GM12891 (cell line): Measurements from ENCODE around the gene MEF2D.

Experiments
- DNase-seq: peaks from one replicate; pipeline ENCODE4 v3.0.0; 2011; ENCODE audit warnings: low spot score; ENCODE audit not compliant: insufficient read length
- FAIRE-seq: peaks from 2 replicates; lab custom pipeline; 2011; peaks lifted over from hg19 to GRCh38; lab: Jason Lieb, UNC
- PAX5 ChIP-seq: IDR thresholded peaks from 2 replicates; pipeline ENCODE4 v1.6.1; 2011; ENCODE audit warnings: low read length, moderate library complexity, mild to moderate bottlenecking; ENCODE audit not compliant: insufficient read depth, severe bottlenecking
- POLR2A ChIP-seq: IDR thresholded peaks from 2 replicates; pipeline ENCODE4 v1.6.1; 2011; ENCODE audit warnings: low read depth, low read length, control low read depth
- POLR2AphosphoS5 ChIP-seq: IDR thresholded peaks from 2 replicates; pipeline ENCODE4 v1.6.1; 2011; ENCODE audit warnings: low read depth, low read length, control low read depth
- POU2F2 ChIP-seq: IDR thresholded peaks from 2 replicates; pipeline ENCODE4 v1.6.1; 2011; ENCODE audit warnings: low read depth, mild to moderate bottlenecking, control low read depth, low read length, moderate library complexity
- SPI1 ChIP-seq: IDR thresholded peaks from 2 replicates; pipeline ENCODE4 v1.6.1; 2011; ENCODE audit warnings: low read depth, low read length, control low read depth
- TAF1 ChIP-seq: IDR thresholded peaks from 2 replicates; pipeline ENCODE4 v1.6.1; 2011; ENCODE audit warnings: low read depth, low read length, control low read depth

The MEF2D gene

DNA sequence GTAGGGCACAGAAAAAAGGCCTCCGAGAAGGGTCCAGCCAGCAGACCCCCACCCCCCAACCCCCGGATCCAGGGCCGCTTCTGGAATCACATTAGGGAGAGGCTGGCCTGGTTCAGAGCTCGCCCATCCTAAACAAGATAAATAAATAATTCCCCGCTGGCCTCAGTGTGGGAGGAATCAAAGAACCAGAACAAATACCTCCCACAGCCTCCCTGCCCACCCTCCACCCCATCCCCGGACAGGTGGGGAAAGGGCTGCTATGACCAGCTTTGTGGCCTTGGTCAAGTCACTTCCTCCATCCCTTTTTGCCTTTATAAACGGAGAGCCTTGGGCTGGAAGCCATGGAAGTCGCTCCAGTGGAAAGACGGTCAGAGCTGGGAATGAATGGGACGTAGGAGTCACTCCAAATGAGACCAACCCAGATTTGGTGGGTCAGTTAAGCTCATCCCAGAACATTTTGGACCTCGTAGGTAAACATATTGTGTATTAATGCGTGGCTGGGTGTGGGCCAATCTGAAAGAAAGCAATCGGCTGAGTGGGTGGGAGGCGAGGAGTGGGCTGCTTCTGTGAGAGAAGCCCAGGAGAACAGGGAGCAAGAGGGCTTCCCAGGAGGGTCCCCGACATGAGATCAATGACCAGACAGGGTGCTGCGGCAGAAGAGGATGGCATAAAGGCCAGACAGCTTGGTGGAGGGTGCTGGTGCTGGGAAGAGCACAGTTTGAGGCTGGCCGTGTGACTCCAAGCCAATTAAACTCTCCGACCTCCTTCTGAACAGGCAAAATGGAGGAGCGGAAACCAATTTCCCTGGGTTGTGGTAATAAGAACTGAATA lies 63.3 kb downstream of the MEF2D start:
- no peak for TF ChIP-seq POU2F2
- no peak for TF ChIP-seq PAX5
- TF ChIP-seq TAF1 = no peak
- TF ChIP-seq POLR2AphosphoS5 = no peak
- no peak for TF ChIP-seq SPI1
- no peak for TF ChIP-seq POLR2A
- DNase-seq (no peak), FAIRE-seq (no peak)

GRCh38 chr1:156436141-156437036 lies 64.2 kb downstream of the MEF2D start:
- TF ChIP-seq SPI1 (no peak), POLR2A (no peak), PAX5 (no peak), POU2F2 (no peak), TAF1 (no peak), POLR2AphosphoS5 (no peak)
- no peak for DNase-seq
- no peak for FAIRE-seq

- DNase-seq = peak; percentile 34
- no peak for TF ChIP-seq TAF1
- no peak for TF ChIP-seq POU2F2
- no peak for TF ChIP-seq SPI1
- no peak for TF ChIP-seq POLR2A
- no peak for TF ChIP-seq POLR2AphosphoS5
- no peak for TF ChIP-seq PAX5
Observed at GRCh38 chr1:156435545-156436140, 64.9 kb downstream of the MEF2D start.

DNA sequence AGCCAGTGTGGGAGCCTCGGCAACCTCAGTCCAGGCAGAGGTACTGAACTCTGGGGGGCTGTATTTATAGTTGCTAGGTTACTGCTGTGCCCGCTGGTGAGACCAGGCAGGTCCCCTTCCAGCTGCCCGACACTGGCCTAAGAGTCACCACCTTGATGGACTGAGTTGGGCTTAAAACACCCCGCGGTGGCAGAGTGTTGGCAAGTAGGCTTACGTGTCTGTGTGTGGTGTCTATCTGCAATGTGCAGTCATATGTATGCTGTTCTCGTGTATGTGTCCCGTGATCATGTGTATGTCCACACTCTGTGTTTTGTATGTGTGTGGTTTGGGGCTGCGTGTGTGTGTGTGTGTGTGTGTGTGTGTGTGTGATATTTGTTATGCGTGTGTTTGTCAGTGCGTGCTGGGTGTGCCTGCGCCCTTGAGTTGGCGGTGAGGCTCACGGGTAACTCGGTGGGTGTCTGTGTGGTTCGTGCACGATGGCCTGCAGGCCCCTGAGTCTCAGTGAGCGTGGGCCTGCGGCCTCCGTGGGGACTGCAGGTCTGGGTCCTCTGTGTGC lies 65.5 kb downstream of the MEF2D start:
- FAIRE-seq = no peak
- TF ChIP-seq PAX5 (no peak), POU2F2 (no peak), POLR2AphosphoS5 (no peak), SPI1 (no peak)
- no peak for DNase-seq

More at GRCh38 chr1:156435545-156436140, 64.9 kb downstream of the MEF2D start:
- FAIRE-seq = no peak

DNA sequence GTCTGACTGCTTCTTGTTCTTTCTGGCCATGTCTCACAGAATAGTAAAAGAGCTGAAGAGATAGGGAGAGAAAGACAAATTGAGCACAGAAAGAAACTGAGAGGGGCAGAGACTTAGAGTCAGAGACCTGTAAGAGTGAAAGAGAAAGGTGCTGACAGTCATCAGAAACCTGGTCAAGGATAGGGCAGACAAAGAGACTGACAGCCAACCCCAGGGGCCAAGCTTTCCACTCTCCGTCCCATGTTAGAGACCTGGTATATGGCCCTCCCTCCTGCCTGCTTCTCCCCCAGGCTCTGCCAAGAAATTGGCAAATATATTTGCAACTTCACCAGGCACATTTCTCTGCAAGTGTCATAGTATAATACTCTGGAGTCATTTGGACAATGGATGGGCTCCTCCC lies 67.0 kb downstream of the MEF2D start:
- DNase-seq (no peak), FAIRE-seq (no peak)
- TF ChIP-seq POU2F2 = no peak
- no peak for TF ChIP-seq POLR2AphosphoS5
- no peak for TF ChIP-seq SPI1
- no peak for TF ChIP-seq PAX5
- TF ChIP-seq POLR2A = no peak
- no peak for TF ChIP-seq TAF1

- DNase-seq (no peak), FAIRE-seq (no peak)
- TF ChIP-seq POU2F2 = no peak
- TF ChIP-seq PAX5 = no peak
- TF ChIP-seq POLR2AphosphoS5 = no peak
- TF ChIP-seq TAF1 = no peak
- no peak for TF ChIP-seq POLR2A
- TF ChIP-seq SPI1 = no peak
Observed at GRCh38 chr1:156433032-156433431, 67.5 kb downstream of the MEF2D start.

- no peak for DNase-seq
- no peak for FAIRE-seq
- TF ChIP-seq TAF1 = no peak
- no peak for TF ChIP-seq PAX5
- TF ChIP-seq POLR2AphosphoS5 = no peak
- no peak for TF ChIP-seq SPI1
- no peak for TF ChIP-seq POLR2A
- no peak for TF ChIP-seq POU2F2
Observed at GRCh38 chr1:156432669-156433018, 67.9 kb downstream of the MEF2D start.

- DNase-seq (no peak), FAIRE-seq (no peak)
- no peak for TF ChIP-seq TAF1
Observed at GRCh38 chr1:156431769-156432668, 68.6 kb downstream of the MEF2D start.

DNA sequence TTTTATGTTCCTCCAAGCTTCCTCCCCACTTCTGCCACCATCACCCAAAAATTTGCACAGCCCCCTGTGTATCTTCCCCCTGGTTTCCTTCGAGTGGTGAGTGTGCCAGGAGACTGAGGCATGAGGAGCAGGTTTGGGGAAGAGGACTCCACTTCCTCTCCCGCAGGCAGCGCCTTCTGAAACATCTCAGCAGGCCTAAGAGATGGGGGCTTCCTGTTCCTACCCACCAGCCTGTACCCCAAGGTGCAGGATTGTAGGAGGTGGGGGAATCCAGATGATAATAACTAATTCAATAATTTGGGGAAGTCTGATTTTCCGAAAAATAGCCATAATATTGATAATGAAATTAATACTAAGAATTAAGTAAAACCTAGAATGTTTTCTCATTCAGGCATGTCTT lies 69.2 kb downstream of the MEF2D start:
- FAIRE-seq = no peak
- DNase-seq = no peak
- TF ChIP-seq PAX5 = no peak
- TF ChIP-seq POLR2AphosphoS5 = no peak
- TF ChIP-seq POU2F2 = no peak
- TF ChIP-seq POLR2A = no peak
- TF ChIP-seq SPI1 = no peak
- no peak for TF ChIP-seq TAF1
